Fibroblast of skin of scalp (primary cell): ENCODE measurements around the gene ATG9A.
"Not testable (repeated sequence)": the region's sequence is repeated elsewhere in the genome, so short reads cannot be mapped to it uniquely, and the experiment has no call there.

Source experiments
- DNase-seq: peaks from one replicate; pipeline ENCODE4 v3.0.0-alpha.2; 2013

ATG9A gene

GRCh38 chr2:219205981-219206327 lies 23.5 kb downstream of the ATG9A start:
- DNase-seq: no peak

GRCh38 chr2:219205165-219205538 lies 24.3 kb downstream of the ATG9A start:
- no peak for DNase-seq

- no peak for DNase-seq
These were observed 24.8 kb downstream of the ATG9A start for GRCh38 chr2:219204425-219205164.

GRCh38 chr2:219201331-219201730 lies 28.1 kb downstream of the ATG9A start:
- DNase-seq: not testable (repeated sequence)

GRCh38 chr2:219200502-219201326 lies 28.7 kb downstream of the ATG9A start:
- DNase-seq: not testable (repeated sequence)

- no peak for DNase-seq
These were observed 29.8 kb downstream of the ATG9A start for GRCh38 chr2:219199470-219200211.

- DNase-seq: no peak
These were observed 30.5 kb downstream of the ATG9A start for GRCh38 chr2:219198974-219199373.

GRCh38 chr2:219197388-219197787 lies 32.0 kb downstream of the ATG9A start:
- no peak for DNase-seq

- no peak for DNase-seq
These were observed 42.5 kb downstream of the ATG9A start for GRCh38 chr2:219186754-219187456.

GRCh38 chr2:219184121-219184520 lies 45.3 kb downstream of the ATG9A start:
- no peak for DNase-seq

GRCh38 chr2:219183151-219183772 lies 46.2 kb downstream of the ATG9A start:
- DNase-seq: no peak

- DNase-seq: no peak
These were observed 46.9 kb downstream of the ATG9A start for GRCh38 chr2:219182331-219183150.

GRCh38 chr2:219181531-219181930 lies 47.9 kb downstream of the ATG9A start:
- no peak for DNase-seq

GRCh38 chr2:219180961-219181360 lies 48.5 kb downstream of the ATG9A start:
- DNase-seq: no peak

- DNase-seq: no peak
These were observed 49.6 kb downstream of the ATG9A start for GRCh38 chr2:219179601-219180465.

- DNase-seq: no peak
These were observed 50.9 kb downstream of the ATG9A start for GRCh38 chr2:219178377-219179175.

GRCh38 chr2:219177552-219178376 lies 51.7 kb downstream of the ATG9A start, which contains the start of gene RETREG2:
TSS of gene RETREG2 (plus strand) at chr2:219178275. CDS start at chr2:219178353, 78 bp downstream.
- DNase-seq: peak; percentile 90
